Transverse colon (tissue), 4 donors: Measurements from ENCODE around the gene HS1BP3. TPM values are rescaled to one million over a fixed set of nuclear protein-coding genes. Genes with fewer than 3 reads are reported as not detected.

ENCODE experiments used
- DNase-seq: peaks from one replicate; pipeline ENCODE4 v3.0.0-alpha.2; 2019
- H3K27ac ChIP-seq, 4 donors: fragments of 200-600 bp; sonication (generic); 2 replicates each; pipeline ENCODE4 v1.5.1; 2016 to 2018; ENCODE audit warnings: inconsistent platforms in 4 of 4
- H3K27me3 ChIP-seq: fragments of 200-600 bp; sonication (generic); 2 replicates; pipeline ENCODE4 v1.5.1; 2017; ENCODE audit warnings: inconsistent platforms
- H3K36me3 ChIP-seq, 4 donors: fragments of 200-600 bp; sonication (generic); 2 replicates each; pipeline ENCODE4 v1.5.1; 2017 to 2019; ENCODE audit warnings: inconsistent platforms in 4 of 4
- H3K4me1 ChIP-seq, 4 donors: fragments of 200-600 bp; sonication (generic); 2 replicates each; pipeline ENCODE4 v1.5.1; 2017 to 2020; ENCODE audit warnings: inconsistent platforms in 4 of 4
- H3K4me3 ChIP-seq, 4 donors: fragments of 200-600 bp; sonication (generic); 1 replicate in 1 of 4; 2 replicates in 3 of 4; pipeline versions ENCODE4 v1.5.1 to v1.6.1; 2017 to 2019; ENCODE audit warnings: inconsistent platforms in 4 of 4
- H3K9me3 ChIP-seq, 2 donors: fragments of 200-600 bp; sonication (generic); 2 replicates each; pipeline ENCODE4 v1.5.1; 2017 to 2019; ENCODE audit warnings: inconsistent platforms in 2 of 2
- CTCF ChIP-seq, 5 experiments: fragments of 200-600 bp in 3 of 5; fragments of 450-650 bp in 2 of 5; sonication (generic) in 3 of 5; IDR thresholded peaks; 1 replicate in 2 of 5; 2 replicates in 3 of 5; pipeline ENCODE4 v1.5.1; 2016 to 2017; ENCODE audit warnings: antibody characterized with exemption in 5 of 5, inconsistent platforms in 3 of 5, mild to moderate bottlenecking in 2 of 5, moderate library complexity in 1 of 5
- EP300 ChIP-seq: sonication (generic); formaldehyde crosslinking; IDR thresholded peaks from one replicate; pipeline ENCODE4 v1.6.1; 2017; ENCODE audit warnings: antibody characterized with exemption, low read depth
- POLR2A ChIP-seq: fragments of 450-650 bp; IDR thresholded peaks from one replicate; pipeline ENCODE4 v1.6.1; 2016; ENCODE audit warnings: antibody characterized with exemption, mild to moderate bottlenecking, moderate library complexity
- POLR2AphosphoS5 ChIP-seq, 3 donors: sonication (generic); formaldehyde crosslinking; IDR thresholded peaks; one replicate each; pipeline ENCODE4 v1.6.1; 2016; ENCODE audit warnings: antibody characterized with exemption in 3 of 3
- WGBS, 2 donors: methylation state at CpG; one replicate each; pipeline ENCODE4 v1.1.5; 2018; ENCODE audit warnings: low coverage in 1 of 2; 5-methylcytosine and 5-hydroxymethylcytosine counted together
- in situ Hi-C, 4 donors: fragments of 200-750 bp; cut with MboI; loops; one replicate each; pipeline versions ENCODE4 v1.15.0 to v1.15.1; 2017; ENCODE audit warnings: low sequenced_read_pairs in 3 of 4, low pct_ligation_motif_present in 1 of 4, low pct_unique_long_range_greater_than_20kb in 1 of 4
- intact Hi-C: fragments of 100-400 bp; cut with DNase I; formaldehyde crosslinking; loops from one replicate; pipeline ENCODE4 v1.15.1; 2023; ENCODE audit warnings: low total_unique reads
- total RNA-seq, 4 donors: library from RNA; depleted of rRNA; stranded (reverse); fragments of >200 nt; gene quantifications; one replicate each; pipeline ENCODE4 v1.1.0, GENCODE V29; 2016

HS1BP3 gene
- total RNA-seq, 4 donors from 2014 or later: 29.5 to 44.2 (median 33.1) TPM

DNA sequence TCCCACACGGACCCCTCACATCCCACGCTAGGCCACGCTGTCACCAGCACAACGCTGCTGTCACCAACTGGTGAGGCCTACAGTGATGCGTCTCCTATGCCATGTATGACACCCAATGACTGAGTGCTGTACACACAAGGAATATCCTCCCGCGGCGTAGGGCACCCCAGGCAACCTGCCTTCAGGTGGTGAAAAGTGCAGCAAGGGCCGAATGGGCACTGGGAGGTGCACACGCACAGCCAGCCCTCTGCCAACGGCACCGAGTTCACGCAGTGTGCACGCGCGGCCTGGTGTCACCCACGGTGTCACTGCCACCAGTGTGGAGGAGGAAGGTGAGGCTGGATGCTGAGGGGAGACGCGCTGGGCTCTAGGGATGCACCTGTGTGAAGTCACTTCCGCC lies 4.5 kb downstream of the HS1BP3 start:
- intact Hi-C loops (no loop called here), in situ Hi-C loops (loop anchor here in 3 of 4 donors (10.0 to 25.0 kb wide), 4 partner anchors 209 to 759 kb away; partner anchors contain the start of gene RHOB (in 1 of the 3))
- 97% methylated on average over 15 of the region's 20 CpGs; no CpG with 5 or more reads in 1 of the 2 donors for WGBS, 2 donors
- Histone ChIP-seq H3K36me3 (no peaks in the 10 kb centered on the region), H3K27me3 (no peaks in the 10 kb centered on the region), H3K27ac (no peak overlapping the region), H3K4me1 (peaks cover 20 to 41% (median 34%) of the 10 kb centered on the region in 4 donors), H3K9me3 (no peaks in the 10 kb centered on the region), H3K4me3 (no peak overlapping the region)
- DNase-seq: no peak
- TF ChIP-seq CTCF (IDR thresholded peaks at IDR 0.05) (no peak), POLR2AphosphoS5 (IDR thresholded peaks at IDR 0.05) (no peak), EP300 (no peak), POLR2A (no peak)

DNA sequence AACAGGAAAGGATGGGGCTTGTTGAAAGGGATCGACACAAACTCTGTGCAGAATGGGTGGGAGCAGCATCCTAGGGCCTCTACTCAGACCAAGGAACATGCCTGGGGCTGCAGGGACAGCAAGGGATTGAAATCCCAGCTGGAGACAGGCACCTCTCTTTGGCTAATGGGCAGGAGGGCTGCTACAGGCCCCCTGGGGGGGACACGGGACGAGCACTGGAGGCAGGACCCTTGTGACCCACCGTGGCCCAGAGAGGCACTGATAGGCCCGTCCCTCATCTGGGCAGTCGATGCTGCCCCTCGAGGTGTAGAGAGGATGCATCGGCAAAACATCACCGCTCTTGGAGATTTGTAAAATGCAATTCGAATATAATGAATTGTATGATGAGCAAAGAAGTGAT lies 5.1 kb downstream of the HS1BP3 start:
- in situ Hi-C loops: loop anchor here in 3 of 4 donors (10.0 to 25.0 kb wide), 4 partner anchors 208 to 758 kb away; partner anchors contain the start of gene RHOB (in 1 of the 3)
- no peak overlapping the region for H3K27ac ChIP-seq

DNA sequence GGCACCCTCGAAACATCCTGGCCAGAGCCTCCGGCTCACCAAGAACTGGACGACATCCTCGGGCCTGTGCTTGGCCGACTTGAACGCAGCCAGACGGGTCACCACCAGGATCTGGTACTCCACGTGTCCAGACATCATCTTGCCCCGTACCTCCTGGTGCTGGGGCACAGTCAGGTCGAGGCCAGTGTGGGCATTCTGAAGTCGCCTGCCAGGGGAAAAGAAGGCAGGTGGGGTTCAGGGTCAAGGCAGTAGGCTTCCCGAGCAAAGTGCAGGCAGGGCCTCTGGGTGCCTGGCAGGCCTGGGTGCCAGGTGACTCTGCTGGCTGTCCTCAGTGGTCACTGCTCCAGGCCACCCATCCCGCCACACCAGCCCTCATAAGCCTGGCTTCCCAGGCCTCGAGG lies 5.6 kb downstream of the HS1BP3 start:
- Histone ChIP-seq H3K27ac (no peak overlapping the region), H3K4me1 (peaks cover 17 to 39% (median 35%) of the 10 kb centered on the region in 4 donors), H3K4me3 (no peak overlapping the region), H3K9me3 (no peaks in the 10 kb centered on the region), H3K36me3 (no peaks in the 10 kb centered on the region), H3K27me3 (no peaks in the 10 kb centered on the region)
- intact Hi-C loops (no loop called here), in situ Hi-C loops (loop anchor here in 3 of 4 donors (10.0 to 25.0 kb wide), 4 partner anchors 208 to 758 kb away; partner anchors contain the start of gene RHOB (in 1 of the 3))
- no peak for DNase-seq
- 94% methylated on average over 14 of the region's 14 CpGs; no CpG with 5 or more reads in 1 of the 2 donors for WGBS, 2 donors
- TF ChIP-seq POLR2A (no peak), EP300 (no peak), CTCF (IDR thresholded peaks at IDR 0.05) (no peak), POLR2AphosphoS5 (IDR thresholded peaks at IDR 0.05) (no peak)

More for the DNA sequence above, 5.1 kb downstream of the HS1BP3 start:
- H3K9me3 ChIP-seq: no peaks in the 10 kb centered on the region
- no peaks in the 10 kb centered on the region for H3K36me3 ChIP-seq
- DNase-seq: no peak
- intact Hi-C loops: no loop called here
- 93% methylated on average over 10 of the region's 10 CpGs; no CpG with 5 or more reads in 1 of the 2 donors for WGBS, 2 donors
- H3K4me1 ChIP-seq: peaks cover 19 to 40% (median 36%) of the 10 kb centered on the region in 4 donors
- TF ChIP-seq POLR2AphosphoS5 (IDR thresholded peaks at IDR 0.05) (no peak), CTCF (IDR thresholded peaks at IDR 0.05) (no peak), EP300 (no peak), POLR2A (no peak)
- H3K27me3 ChIP-seq: no peaks in the 10 kb centered on the region
- H3K4me3 ChIP-seq: no peak overlapping the region

- H3K9me3 ChIP-seq: no peaks in the 10 kb centered on the region
- intact Hi-C loops: loop anchor here (5.0 kb wide), 1 partner anchor 267 kb away; no protein-coding TSS in a partner anchor
- no peak overlapping the region for H3K4me3 ChIP-seq
- in situ Hi-C loops: loop anchor here in 3 of 4 donors (10.0 to 25.0 kb wide), 4 partner anchors 207 to 757 kb away; partner anchors contain the start of gene RHOB (in 1 of the 3)
- peaks cover 6 to 24% (median 22%) of the 10 kb centered on the region in 4 donors for H3K4me1 ChIP-seq
- no peaks in the 10 kb centered on the region for H3K36me3 ChIP-seq
- TF ChIP-seq POLR2A (no peak), CTCF (IDR thresholded peaks at IDR 0.05) (no peak), EP300 (no peak), POLR2AphosphoS5 (IDR thresholded peaks at IDR 0.05) (no peak)
- no peak for DNase-seq
- 50 to 61% methylated on average over 2 to 3 of the region's 3 CpGs for WGBS, 2 donors
- no peaks in the 10 kb centered on the region for H3K27me3 ChIP-seq
- no peak overlapping the region for H3K27ac ChIP-seq
Observed at GRCh38 chr2:20643826-20644225, 7.1 kb downstream of the HS1BP3 start.
